HCT116 (cell line): ENCODE measurements around the gene SUSD3. TPM values are rescaled to one million over a fixed set of nuclear protein-coding genes. Genes with fewer than 3 reads are reported as not detected.
A peak's percentile ranks its signal among the peaks of the same experiment; 100 is the strongest.

Experiments
- ATAC-seq: fragments of 200-7000 bp; cut with Tn5 transposase; 2 replicates; pipeline ENCODE4 v1.9.1; 2020; ENCODE audit warnings: mild to moderate bottlenecking, moderate library complexity
- BruUV-seq: library from RNA; stranded (reverse); fragments of 400-500 nt; replicated peaks from 2 replicates; lab custom pipeline; 2021; lab: Mats Ljungman, UMichigan
- CTCF ChIA-PET: fragments of 300-600 bp; sonication (Branson Sonifier 250); formaldehyde crosslinking; loops from one replicate; lab custom pipeline; 2021; ENCODE audit warnings: antibody characterized with exemption; lab: Charles Lee
- POLR2A ChIA-PET: fragments of 300-600, 350-600 bp; sonication (Branson Sonifier 250); formaldehyde crosslinking; loops from one replicate; lab custom pipeline; 2021; ENCODE audit warnings: antibody characterized with exemption; lab: Charles Lee
- RAD21 ChIA-PET, 2 experiments: fragments of 300-600 bp; sonication (Branson Sonifier 250); formaldehyde crosslinking; loops; one replicate each; lab custom pipeline; 2023; ENCODE audit warnings: low total read pairs in 2 of 2; ENCODE audit not compliant: uncharacterized antibody in 2 of 2, unreplicated experiment in 2 of 2, low non-redundant PET in 1 of 2; lab: Charles Lee
- DNase-seq: peaks from one replicate; pipeline ENCODE4 v3.0.0-alpha.2; 2010; ENCODE audit warnings: low read depth, low spot score
- H2AFZ ChIP-seq: fragments of 200-600 bp; shearing (Covaris generic), sonication (generic); 2 replicates; pipeline ENCODE4 v1.6.1; 2017; ENCODE audit warnings: low read depth, mixed run types, mixed read lengths, antibody characterized with exemption, low read length; ENCODE audit not compliant: poor library complexity, severe bottlenecking
- H3K27ac ChIP-seq: 2 replicates; pipeline ENCODE4 v1.5.1; 2012; ENCODE audit warnings: low read depth, low read length
- H3K27me3 ChIP-seq: fragments of 200-600 bp; sonication (generic); 2 replicates; pipeline ENCODE4 v1.6.1; 2016; ENCODE audit warnings: mixed run types, low read length, mixed read lengths; ENCODE audit not compliant: insufficient read depth
- H3K36me3 ChIP-seq, 2 experiments: fragments of 200-500 bp in 1 of 2; fragments of 200-600 bp in 1 of 2; sonication (Bioruptor generic) in 1 of 2; sonication (generic) in 1 of 2; 2 replicates each; pipeline versions ENCODE4 v1.5.1 to v1.6.1; 2014 to 2016; ENCODE audit warnings: low read length in 2 of 2, inconsistent platforms in 1 of 2, mixed read lengths in 1 of 2, mixed run types in 1 of 2; ENCODE audit not compliant: insufficient read depth in 2 of 2, control insufficient read depth in 1 of 2
- H3K4me1 ChIP-seq, 2 experiments: fragments of 200-600 bp in 1 of 2; sonication (generic) in 1 of 2; 2 replicates each; pipeline versions ENCODE4 v1.5.1 to v1.6.1; 2012 to 2017; ENCODE audit warnings: low read length in 2 of 2, inconsistent platforms in 1 of 2, mild to moderate bottlenecking in 1 of 2, mixed read lengths in 1 of 2, mixed run types in 1 of 2, moderate library complexity in 1 of 2; ENCODE audit not compliant: insufficient read depth in 2 of 2, control insufficient read depth in 1 of 2
- H3K4me2 ChIP-seq: fragments of 200-600 bp; sonication (generic); 2 replicates; pipeline ENCODE4 v1.6.1; 2017; ENCODE audit warnings: mixed run types, low read length, mixed read lengths
- H3K4me3 ChIP-seq, 2 experiments: fragments of 200-600 bp in 1 of 2; sonication (generic) in 1 of 2; replicated peaks in 1 of 2; 2 replicates each; pipeline ENCODE4 v1.5.1; 2011 to 2016; ENCODE audit warnings: low read length in 2 of 2, control low read depth in 1 of 2, low read depth in 1 of 2, mild to moderate bottlenecking in 1 of 2, mixed read lengths in 1 of 2, mixed run types in 1 of 2
- H3K79me2 ChIP-seq: fragments of 200-600 bp; sonication (generic); 2 replicates; pipeline ENCODE4 v1.6.1; 2017; ENCODE audit warnings: mild to moderate bottlenecking, mixed run types, low read length, moderate library complexity, mixed read lengths; ENCODE audit not compliant: insufficient read depth
- H3K9ac ChIP-seq: fragments of 200-600 bp; sonication (generic); 2 replicates; pipeline ENCODE4 v1.6.1; 2016; ENCODE audit warnings: low read length, mixed read lengths
- H3K9me2 ChIP-seq: fragments of 200-600 bp; sonication (generic), shearing (Covaris generic); 2 replicates; pipeline ENCODE4 v1.6.1; 2017; ENCODE audit warnings: mixed run types, mild to moderate bottlenecking, moderate library complexity; ENCODE audit not compliant: insufficient read depth
- H3K9me3 ChIP-seq, 2 experiments: fragments of 200-500 bp in 1 of 2; fragments of 200-600 bp in 1 of 2; sonication (Bioruptor generic) in 1 of 2; sonication (generic) in 1 of 2; 2 replicates each; pipeline ENCODE4 v1.6.1; 2014 to 2017; ENCODE audit warnings: low read length in 2 of 2, mixed read lengths in 2 of 2, inconsistent platforms in 1 of 2, low read depth in 1 of 2, mild to moderate bottlenecking in 1 of 2, mixed run types in 1 of 2, moderate library complexity in 1 of 2; ENCODE audit not compliant: control insufficient read depth in 1 of 2, insufficient read depth in 1 of 2
- H4K20me1 ChIP-seq: fragments of 200-600 bp; sonication (generic), shearing (Covaris generic); 2 replicates; pipeline ENCODE4 v1.6.1; 2017; ENCODE audit warnings: mixed run types, mild to moderate bottlenecking, moderate library complexity; ENCODE audit not compliant: insufficient read depth
- ELF1 ChIP-seq: IDR thresholded peaks from 2 replicates; pipeline ENCODE4 v1.6.1; 2012; ENCODE audit warnings: low read depth, borderline replicate concordance
- POLR2AphosphoS5 ChIP-seq: IDR thresholded peaks from 2 replicates; pipeline ENCODE4 v1.6.1; 2011; ENCODE audit warnings: mild to moderate bottlenecking, low read depth, low read length, moderate library complexity
- intact Hi-C: fragments of 100-400 bp; cut with micrococcal nuclease; formaldehyde crosslinking; loops from 2 replicates; pipeline ENCODE4 v1.10.0; 2022
- total RNA-seq: library from RNA; stranded (reverse); gene quantifications from one replicate; pipeline ENCODE4 v1.2.1, GENCODE V29; 2021; ENCODE audit not compliant: unreplicated experiment
- TF ChIP-seq, protein P1 (sequence below), 3 experiments: fragments of 200-600 bp in 1 of 3; sonication (generic) in 1 of 3; IDR thresholded peaks in 2 of 3; conservative IDR thresholded peaks in 1 of 3; 2 replicates each; pipeline ENCODE4 v1.5.1; 2012 to 2017; ENCODE audit warnings: low read depth in 2 of 3, low read length in 2 of 3, antibody characterized with exemption in 1 of 3, borderline replicate concordance in 1 of 3, control low read depth in 1 of 3, mild to moderate bottlenecking in 1 of 3, mixed read lengths in 1 of 3, mixed run types in 1 of 3, moderate library complexity in 1 of 3; ENCODE audit not compliant: insufficient read depth in 1 of 3

The SUSD3 gene
- total RNA-seq, 1 experiment from 2014 or later: 11.3 TPM

DNA sequence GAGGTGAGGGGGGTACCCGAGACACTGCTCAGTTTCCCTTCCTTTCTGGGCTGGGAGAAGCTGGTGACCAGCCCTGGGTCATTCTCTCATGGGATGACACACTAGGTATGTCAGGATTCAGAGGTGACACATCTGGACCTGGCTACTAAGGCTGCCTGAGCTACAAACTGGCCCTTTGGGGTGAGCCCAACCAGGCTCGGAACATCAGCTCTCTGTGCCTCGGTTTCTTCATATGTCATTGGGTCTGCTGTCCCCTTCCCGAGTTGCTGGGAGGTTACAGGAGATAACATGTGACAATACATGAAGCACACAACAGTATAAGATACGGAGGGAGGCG is 49.3 kb downstream of the SUSD3 start (continued):
- TF ChIP-seq, protein P1, sequence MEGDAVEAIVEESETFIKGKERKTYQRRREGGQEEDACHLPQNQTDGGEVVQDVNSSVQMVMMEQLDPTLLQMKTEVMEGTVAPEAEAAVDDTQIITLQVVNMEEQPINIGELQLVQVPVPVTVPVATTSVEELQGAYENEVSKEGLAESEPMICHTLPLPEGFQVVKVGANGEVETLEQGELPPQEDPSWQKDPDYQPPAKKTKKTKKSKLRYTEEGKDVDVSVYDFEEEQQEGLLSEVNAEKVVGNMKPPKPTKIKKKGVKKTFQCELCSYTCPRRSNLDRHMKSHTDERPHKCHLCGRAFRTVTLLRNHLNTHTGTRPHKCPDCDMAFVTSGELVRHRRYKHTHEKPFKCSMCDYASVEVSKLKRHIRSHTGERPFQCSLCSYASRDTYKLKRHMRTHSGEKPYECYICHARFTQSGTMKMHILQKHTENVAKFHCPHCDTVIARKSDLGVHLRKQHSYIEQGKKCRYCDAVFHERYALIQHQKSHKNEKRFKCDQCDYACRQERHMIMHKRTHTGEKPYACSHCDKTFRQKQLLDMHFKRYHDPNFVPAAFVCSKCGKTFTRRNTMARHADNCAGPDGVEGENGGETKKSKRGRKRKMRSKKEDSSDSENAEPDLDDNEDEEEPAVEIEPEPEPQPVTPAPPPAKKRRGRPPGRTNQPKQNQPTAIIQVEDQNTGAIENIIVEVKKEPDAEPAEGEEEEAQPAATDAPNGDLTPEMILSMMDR (IDR thresholded peaks at IDR 0.05 in 2 of 3, conservative IDR thresholded peaks at IDR 0.05 in 1 of 3; ENCODE audit: borderline replicate concordance in 1 of 3, insufficient read depth in 1 of 3, low read depth in 2 of 3, low read length in 2 of 3): no peak
- no peak for TF ChIP-seq ELF1

DNA sequence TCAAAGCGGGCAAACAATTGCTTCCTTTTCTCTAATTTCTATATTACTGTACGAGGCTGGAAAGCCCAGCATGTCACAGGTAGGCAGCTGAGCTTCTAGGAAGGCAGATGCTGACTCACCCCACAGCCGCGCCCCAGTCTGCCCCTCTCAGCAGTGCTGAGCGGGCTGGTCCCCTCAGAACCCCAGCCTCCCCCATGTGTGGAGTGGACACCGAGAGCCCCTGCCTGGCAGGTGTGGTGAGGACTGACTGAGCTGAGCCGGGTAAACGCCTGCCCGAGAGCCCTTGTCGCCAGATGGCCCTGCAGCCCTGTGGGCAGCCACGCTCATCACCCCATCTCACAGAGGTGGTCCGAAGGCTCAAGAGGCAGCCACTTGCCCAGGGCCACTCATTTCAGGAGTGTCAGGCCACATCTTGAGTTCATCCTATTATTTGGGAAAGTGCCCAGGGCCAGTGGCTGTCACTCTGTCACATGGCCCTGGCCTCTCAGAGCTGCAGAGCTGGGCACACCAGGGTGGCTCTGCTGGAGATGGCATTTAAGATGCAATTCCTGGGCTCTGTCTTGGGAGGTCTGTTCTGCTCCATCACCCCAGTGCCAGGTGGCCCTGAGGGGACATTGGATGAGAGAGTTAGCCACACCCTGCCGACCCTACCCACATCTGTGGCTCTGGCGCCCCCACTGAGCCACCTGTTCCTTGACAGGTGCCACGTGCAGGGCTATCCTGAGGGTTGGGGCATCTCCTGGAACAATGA is 50.0 kb downstream of the SUSD3 start:
- RAD21 ChIA-PET: interaction anchor here (0.6 to 1.3 kb wide), 4 partner anchors 11 to 294 kb away, joined by 3 to 4 read pairs (median 3); no protein-coding TSS in a partner anchor

More for the DNA sequence above, 50.0 kb downstream of the SUSD3 start:
- Histone ChIP-seq H3K9ac (no peak overlapping the region), H3K4me3 (no peak overlapping the region), H3K9me2 (no peaks in the 10 kb centered on the region), H3K4me2 (no peak overlapping the region), H3K79me2 (peaks cover 42% of the 10 kb centered on the region), H3K27me3 (no peaks in the 10 kb centered on the region), H4K20me1 (no peaks in the 10 kb centered on the region), H3K27ac (peak overlapping the region; percentile 23; the same call in 1 of the 2 replicates), H3K4me1 (peaks cover 0 to 18% of the 10 kb centered on the region in 2 experiments; a peak in 2 of 4 replicates)
- ATAC-seq: peak; percentile 51
- DNase-seq: no peak
- TF ChIP-seq POLR2AphosphoS5: no peak
- TF ChIP-seq, all 23 proteins: peak for 0
- ChIA-PET POLR2A (interaction anchor here (1.7 kb wide), 1 partner anchor 12 kb away, joined by 5 read pairs; no protein-coding TSS in a partner anchor), CTCF (interaction anchor here (0.6 to 3.7 kb wide), 12 partner anchors 10 to 194 kb away, joined by 3 to 35 read pairs (median 4); partner anchors contain the start of genes CARD19 and NINJ1)
- BruUV-seq: no TSS peak
- Histone ChIP-seq H3K36me3 (peaks cover 3 to 4% of the 10 kb centered on the region in 2 experiments; a peak in 3 of 4 replicates), H2AFZ (no peak overlapping the region), H3K9me3 (peaks cover 5 to 6% of the 10 kb centered on the region in 2 experiments; a peak in 1 of 4 replicates)
- intact Hi-C loops: loop anchor here (1.0 to 5.0 kb wide), 3 partner anchors 44 to 458 kb away; no protein-coding TSS in a partner anchor
